Progenitor cell of endocrine pancreas (in vitro differentiated cells): ENCODE measurements around the gene SOX18. TPM values are rescaled to one million over a fixed set of nuclear protein-coding genes. Genes with fewer than 3 reads are reported as not detected.

Experiments used
- DNase-seq: peaks from one replicate; pipeline ENCODE4 v3.0.0; 2021; ENCODE audit warnings: low spot score; ENCODE audit not compliant: unreplicated experiment
- H3K27ac Mint-ChIP-seq: 2 replicates; pipeline ENCODE4 v1.8.0; 2021; ENCODE audit warnings: mild to moderate bottlenecking, moderate library complexity, mixed read lengths
- H3K27me3 Mint-ChIP-seq: 2 replicates; pipeline ENCODE4 v1.8.0; 2021; ENCODE audit warnings: mixed read lengths
- H3K36me3 Mint-ChIP-seq: 2 replicates; pipeline ENCODE4 v1.8.0; 2022; ENCODE audit warnings: mixed read lengths; ENCODE audit not compliant: insufficient read depth
- H3K4me1 Mint-ChIP-seq: 2 replicates; pipeline ENCODE4 v1.8.0; 2021; ENCODE audit warnings: low read depth, mixed read lengths
- H3K4me3 Mint-ChIP-seq: 2 replicates; pipeline ENCODE4 v1.8.0; 2021; ENCODE audit warnings: low read depth, mild to moderate bottlenecking, moderate library complexity, mixed read lengths
- H3K9me3 Mint-ChIP-seq: 2 replicates; pipeline ENCODE4 v1.8.0; 2021; ENCODE audit warnings: low read depth, mixed read lengths
- CTCF ChIP-seq: fragments of 200-600 bp; sonication (generic); IDR thresholded peaks from one replicate; pipeline ENCODE4 v1.5.0; 2021; ENCODE audit warnings: antibody characterized with exemption, mild to moderate bottlenecking; ENCODE audit not compliant: unreplicated experiment
- total RNA-seq: library from RNA; stranded (reverse); gene quantifications from 2 replicates; pipeline ENCODE4 v1.2.1, GENCODE V29; 2021

SOX18 gene
- total RNA-seq, 1 donor from 2014 or later = not detected

GRCh38 chr20:64082126-64082731, 32.8 kb upstream of the SOX18 start:
- TF ChIP-seq CTCF = no peak
- Mint-ChIP-seq H3K27ac (no peak overlapping the region), H3K4me1 (peaks cover 8% of the 10 kb centered on the region), H3K36me3 (no peaks in the 10 kb centered on the region), H3K9me3 (no peaks in the 10 kb centered on the region), H3K27me3 (peaks cover 51% of the 10 kb centered on the region), H3K4me3 (peak overlapping the region; percentile 52)
- no peak for DNase-seq

GRCh38 chr20:64081624-64081964, 32.2 kb upstream of the SOX18 start:
- TF ChIP-seq CTCF = no peak
- H3K36me3 Mint-ChIP-seq = no peaks in the 10 kb centered on the region
- peaks cover 8% of the 10 kb centered on the region for H3K4me1 Mint-ChIP-seq
- DNase-seq = no peak
- no peaks in the 10 kb centered on the region for H3K9me3 Mint-ChIP-seq
- H3K27ac Mint-ChIP-seq = no peak overlapping the region
- H3K27me3 Mint-ChIP-seq = peaks cover 49% of the 10 kb centered on the region
- H3K4me3 Mint-ChIP-seq = peak overlapping the region; percentile 52

- no peaks in the 10 kb centered on the region for H3K36me3 Mint-ChIP-seq
- no peak overlapping the region for H3K27ac Mint-ChIP-seq
- peaks cover 43% of the 10 kb centered on the region for H3K27me3 Mint-ChIP-seq
- H3K4me1 Mint-ChIP-seq = peaks cover 8% of the 10 kb centered on the region
- no peak for DNase-seq
- H3K4me3 Mint-ChIP-seq = peak overlapping the region; percentile 75
- no peaks in the 10 kb centered on the region for H3K9me3 Mint-ChIP-seq
- TF ChIP-seq CTCF = no peak
Observed at GRCh38 chr20:64080813-64081623, 31.6 kb upstream of the SOX18 start.

GRCh38 chr20:64080013-64080812, 30.8 kb upstream of the SOX18 start, which contains the start of gene OPRL1:
OPRL1 (plus strand) TSS chr20:64080082; CDS start chr20:64092721, 12,639 bp downstream.
- no peak for DNase-seq
- Mint-ChIP-seq H3K9me3 (no peaks in the 10 kb centered on the region), H3K27ac (peak within 1 kb of the TSS; percentile 41), H3K36me3 (no peaks in the 10 kb centered on the region), H3K4me1 (peaks cover 8% of the 10 kb centered on the region), H3K27me3 (peaks cover 35% of the 10 kb centered on the region), H3K4me3 (peak within 1 kb of the TSS; percentile 75)
- no peak for TF ChIP-seq CTCF

- no peaks in the 10 kb centered on the region for H3K36me3 Mint-ChIP-seq
- H3K9me3 Mint-ChIP-seq = no peaks in the 10 kb centered on the region
- peak within 1 kb of the TSS; percentile 75 for H3K4me3 Mint-ChIP-seq
- peak; percentile 51 for DNase-seq
- peak within 1 kb of the TSS; percentile 41 for H3K27ac Mint-ChIP-seq
- peaks cover 30% of the 10 kb centered on the region for H3K27me3 Mint-ChIP-seq
- no peak for TF ChIP-seq CTCF
- peaks cover 8% of the 10 kb centered on the region for H3K4me1 Mint-ChIP-seq
Observed at GRCh38 chr20:64079273-64080012, 30.0 kb upstream of the SOX18 start, which contains the start of gene RGS19. RGS19 (minus strand) TSS chr20:64079518; CDS start chr20:64076886, 2,632 bp downstream.
